ENCODE measurements around the gene TRAP1.

GRCh38 chr16:3673201-3673600, 44.1 kb downstream of the TRAP1 start:
- TF ChIP-seq CTCF (IDR thresholded peaks at IDR 0.05; ENCODE audit: poor library complexity, severe bottlenecking) = no peak
- no peak for TF ChIP-seq SMC3 (conservative IDR thresholded peaks at IDR 0.05; ENCODE audit: poor library complexity)
- no peak for TF ChIP-seq POLR2AphosphoS5 (IDR thresholded peaks at IDR 0.05)
- no peak for TF ChIP-seq EZH2 (IDR thresholded peaks at IDR 0.05; ENCODE audit: borderline replicate concordance, insufficient read depth, low read length, poor library complexity, severe bottlenecking)
- TF ChIP-seq TAF1 (IDR thresholded peaks at IDR 0.05; ENCODE audit: low read depth) = no peak
- TF ChIP-seq EP300 (conservative IDR thresholded peaks at IDR 0.05; ENCODE audit: poor library complexity, severe bottlenecking) = no peak
- no peak for TF ChIP-seq MXI1 (conservative IDR thresholded peaks at IDR 0.05; ENCODE audit: poor library complexity, severe bottlenecking)
- no peak for TF ChIP-seq REST (IDR thresholded peaks at IDR 0.05; ENCODE audit: borderline replicate concordance)
